OCI-LY3 (cell line): ENCODE measurements around the gene VAV1.
"Not testable (repeated sequence)": the region's sequence is repeated elsewhere in the genome, so short reads cannot be mapped to it uniquely, and the experiment has no call there.

Source experiments
- EZH2phosphoT487 ChIP-seq: fragments of 200-600 bp; shearing (Covaris generic); IDR thresholded peaks from 2 replicates; pipeline ENCODE4 v1.6.1; 2018; ENCODE audit warnings: antibody characterized with exemption, mixed run types, low read depth
- TF ChIP-seq, protein P1 (sequence below): fragments of 200-600, 300-600 bp; sonication (generic); IDR thresholded peaks from 2 replicates; pipeline ENCODE4 v1.5.1; 2014; ENCODE audit warnings: antibody characterized with exemption, low read length, low read depth

DNA sequence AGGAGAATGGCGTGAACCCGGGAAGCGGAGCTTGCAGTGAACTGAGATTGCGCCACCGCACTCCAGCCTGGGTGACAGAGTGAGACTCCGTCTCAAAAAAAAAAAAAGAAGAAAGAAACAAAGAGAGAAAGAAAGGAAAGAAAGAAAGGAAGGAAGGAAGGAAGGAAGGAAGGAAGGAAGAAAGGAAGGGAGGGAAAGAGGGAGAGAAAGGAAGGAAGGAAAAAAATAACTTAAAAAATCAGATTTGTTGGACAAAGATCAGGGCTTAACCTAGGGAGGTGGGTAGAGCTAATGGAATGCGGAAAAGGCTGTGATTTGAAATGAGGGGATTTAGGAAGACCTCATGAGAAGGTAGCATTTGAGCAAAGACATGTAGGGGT, 870 bp upstream of the VAV1 start:
- TF ChIP-seq, protein P1, sequence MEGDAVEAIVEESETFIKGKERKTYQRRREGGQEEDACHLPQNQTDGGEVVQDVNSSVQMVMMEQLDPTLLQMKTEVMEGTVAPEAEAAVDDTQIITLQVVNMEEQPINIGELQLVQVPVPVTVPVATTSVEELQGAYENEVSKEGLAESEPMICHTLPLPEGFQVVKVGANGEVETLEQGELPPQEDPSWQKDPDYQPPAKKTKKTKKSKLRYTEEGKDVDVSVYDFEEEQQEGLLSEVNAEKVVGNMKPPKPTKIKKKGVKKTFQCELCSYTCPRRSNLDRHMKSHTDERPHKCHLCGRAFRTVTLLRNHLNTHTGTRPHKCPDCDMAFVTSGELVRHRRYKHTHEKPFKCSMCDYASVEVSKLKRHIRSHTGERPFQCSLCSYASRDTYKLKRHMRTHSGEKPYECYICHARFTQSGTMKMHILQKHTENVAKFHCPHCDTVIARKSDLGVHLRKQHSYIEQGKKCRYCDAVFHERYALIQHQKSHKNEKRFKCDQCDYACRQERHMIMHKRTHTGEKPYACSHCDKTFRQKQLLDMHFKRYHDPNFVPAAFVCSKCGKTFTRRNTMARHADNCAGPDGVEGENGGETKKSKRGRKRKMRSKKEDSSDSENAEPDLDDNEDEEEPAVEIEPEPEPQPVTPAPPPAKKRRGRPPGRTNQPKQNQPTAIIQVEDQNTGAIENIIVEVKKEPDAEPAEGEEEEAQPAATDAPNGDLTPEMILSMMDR, result not testable (repeated sequence)
- not testable (repeated sequence) for TF ChIP-seq EZH2phosphoT487
